Activated CD8-positive, alpha-beta memory T cell treated with anti-CD3 and anti-CD28 coated beads, Interleukin-2, amount 50 U/mL, for 1 hour (primary cell): Measurements from ENCODE around the gene LPP.

Source experiments
- DNase-seq: peaks from one replicate; pipeline ENCODE4 v3.0.0-alpha.2; 2020; ENCODE audit errors: extremely low read depth

The LPP gene

GRCh38 chr3:188471723-188472122, 317.8 kb downstream of the LPP start:
- DNase-seq, result no peak

- DNase-seq, result no peak
These were observed 318.4 kb downstream of the LPP start for GRCh38 chr3:188472336-188472735.

- no peak for DNase-seq
These were observed 319.1 kb downstream of the LPP start for GRCh38 chr3:188473045-188473444.

GRCh38 chr3:188473591-188474288, 319.8 kb downstream of the LPP start:
- DNase-seq, result no peak

- no peak for DNase-seq
These were observed 323.0 kb downstream of the LPP start for GRCh38 chr3:188476935-188477334.

- no peak for DNase-seq
These were observed 326.1 kb downstream of the LPP start for GRCh38 chr3:188480011-188480410.

GRCh38 chr3:188482929-188483328, 329.0 kb downstream of the LPP start:
- no peak for DNase-seq

GRCh38 chr3:188486126-188486525, 332.2 kb downstream of the LPP start:
- DNase-seq, result no peak

- DNase-seq, result no peak
These were observed 333.0 kb downstream of the LPP start for GRCh38 chr3:188486952-188487351.

GRCh38 chr3:188487652-188488051, 333.7 kb downstream of the LPP start:
- DNase-seq, result no peak

- DNase-seq, result no peak
These were observed 334.8 kb downstream of the LPP start for GRCh38 chr3:188488801-188489200.

- no peak for DNase-seq
These were observed 335.9 kb downstream of the LPP start for GRCh38 chr3:188489639-188490405.

- DNase-seq, result no peak
These were observed 336.5 kb downstream of the LPP start for GRCh38 chr3:188490416-188490815.

GRCh38 chr3:188491276-188491687, 337.3 kb downstream of the LPP start:
- no peak for DNase-seq

GRCh38 chr3:188496390-188496789, 342.4 kb downstream of the LPP start:
- DNase-seq, result no peak

GRCh38 chr3:188497021-188497420, 343.1 kb downstream of the LPP start:
- no peak for DNase-seq

- DNase-seq, result no peak
These were observed 349.7 kb downstream of the LPP start for GRCh38 chr3:188503647-188504046.

- no peak for DNase-seq
These were observed 351.2 kb downstream of the LPP start for GRCh38 chr3:188505151-188505550.

GRCh38 chr3:188505911-188506310, 352.0 kb downstream of the LPP start:
- DNase-seq, result no peak

- DNase-seq, result no peak
These were observed 352.5 kb downstream of the LPP start for GRCh38 chr3:188506446-188506845.

GRCh38 chr3:188507244-188507720, 353.3 kb downstream of the LPP start:
- no peak for DNase-seq

GRCh38 chr3:188508454-188508853, 354.5 kb downstream of the LPP start:
- no peak for DNase-seq

GRCh38 chr3:188509316-188509715, 355.4 kb downstream of the LPP start:
- no peak for DNase-seq
